GM19467 (cell line): Measurements from ENCODE around the gene CD274.
"Not testable (repeated sequence)": the region's sequence is repeated elsewhere in the genome, so short reads cannot be mapped to it uniquely, and the experiment has no call there.

Experiments
- ATAC-seq: cut with Tn5 transposase; IDR thresholded peaks from one replicate; pipeline ENCODE4 v1.9.1; 2021; ENCODE audit warnings: mild to moderate bottlenecking, moderate library complexity; ENCODE audit not compliant: unreplicated experiment

The CD274 gene

DNA sequence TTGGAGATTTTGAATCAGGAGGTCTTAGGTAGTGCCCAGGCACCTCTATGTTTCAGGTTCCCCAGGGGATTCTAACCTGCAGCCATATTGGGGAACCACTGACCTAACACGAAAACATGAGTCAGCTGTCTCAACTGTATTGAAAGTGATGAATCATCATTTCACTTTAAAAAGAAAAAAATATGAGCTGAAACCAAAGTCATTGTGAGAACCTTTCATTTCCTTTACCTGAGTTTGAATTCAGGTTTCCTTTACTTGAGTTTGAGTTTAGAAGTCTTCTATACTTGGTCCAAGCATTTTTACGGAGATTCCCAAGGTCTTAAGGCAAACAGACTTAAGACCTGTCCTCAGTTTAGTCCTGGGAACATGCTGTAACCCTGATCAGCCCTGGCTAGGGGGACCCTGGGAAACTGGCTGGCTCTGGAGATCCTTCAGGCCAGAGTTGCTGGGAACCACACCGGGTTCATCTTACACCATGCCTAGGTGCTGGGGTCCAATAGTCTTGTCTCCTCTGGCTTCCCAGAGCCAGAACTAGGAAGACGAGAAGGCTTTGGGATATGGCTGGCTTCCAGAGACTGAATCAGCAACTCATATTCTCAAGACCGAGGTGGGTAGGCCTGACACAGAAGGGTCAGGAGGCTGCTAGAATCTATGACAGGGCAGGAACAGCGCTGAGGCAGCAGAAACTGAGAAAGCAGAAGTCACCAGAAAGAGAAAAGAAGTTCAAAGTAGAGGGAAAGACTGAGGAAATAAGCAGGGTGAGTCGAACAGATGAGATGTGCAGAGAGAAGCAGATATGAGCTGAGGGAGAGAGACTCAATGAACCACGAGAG is 43.6 kb downstream of the CD274 start:
- peak; percentile 86 for ATAC-seq

DNA sequence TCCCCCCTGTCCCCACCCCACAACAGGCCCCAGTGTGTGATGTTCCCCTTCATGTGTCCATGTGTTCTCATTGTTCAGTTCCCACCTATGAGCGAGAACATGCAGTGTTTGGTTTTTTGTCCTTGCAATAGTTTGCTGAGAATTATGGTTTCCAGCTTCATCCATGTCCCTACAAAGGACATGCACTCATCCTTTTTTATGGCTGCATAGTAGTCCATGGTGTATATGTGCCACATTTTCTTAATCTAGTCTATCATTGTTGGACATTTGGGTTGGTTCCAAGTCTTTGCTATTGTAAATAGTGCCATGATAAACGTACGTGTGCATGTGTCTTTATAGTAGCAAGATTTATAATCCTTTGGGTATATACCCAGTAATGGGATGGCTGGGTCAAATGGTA is 44.4 kb downstream of the CD274 start:
- not testable (repeated sequence) for ATAC-seq

GRCh38 chr9:5499157-5499556 is 48.8 kb downstream of the CD274 start:
- ATAC-seq, result no peak

GRCh38 chr9:5499889-5500398 is 49.6 kb downstream of the CD274 start:
- ATAC-seq, result no peak

GRCh38 chr9:5500441-5501235 is 50.3 kb downstream of the CD274 start:
- no peak for ATAC-seq

DNA sequence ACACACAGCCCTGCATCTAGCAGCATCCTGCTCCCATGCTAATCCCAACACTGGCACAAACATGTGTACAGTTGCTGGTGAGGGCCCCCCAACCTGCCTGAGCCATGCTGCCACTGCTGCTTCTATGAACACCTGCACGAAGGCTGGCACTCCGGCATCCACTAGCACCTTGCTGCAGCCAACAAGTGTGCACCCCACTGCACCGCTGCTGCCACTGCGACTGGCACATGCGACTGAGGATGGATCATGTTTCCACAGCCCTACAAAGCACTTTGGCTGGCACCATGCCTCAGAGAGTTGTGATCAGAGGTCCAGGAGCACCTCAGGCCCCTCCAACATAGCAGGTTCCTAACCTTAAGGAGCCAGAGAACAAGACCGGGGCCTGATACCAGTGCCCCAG is 52.2 kb downstream of the CD274 start:
- no peak for ATAC-seq

DNA sequence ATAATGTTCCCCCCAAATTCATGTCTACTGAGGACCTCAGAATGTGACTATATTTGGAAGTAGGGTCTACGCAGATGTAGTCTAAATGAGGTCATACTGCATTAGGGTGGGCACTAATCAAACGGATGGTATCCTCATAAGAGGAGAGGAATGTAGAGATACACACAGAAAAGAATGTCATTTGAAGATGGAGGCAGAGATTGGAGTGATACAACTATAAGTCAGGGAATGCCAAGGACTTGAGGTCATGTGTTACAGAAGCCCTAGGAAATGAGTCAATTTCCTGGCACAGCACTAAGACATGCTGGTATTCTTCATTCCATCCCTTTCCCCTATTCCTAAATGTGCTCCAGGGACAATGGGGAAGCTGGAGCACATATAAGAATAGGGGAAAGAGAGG is 59.2 kb downstream of the CD274 start:
- no peak for ATAC-seq

DNA sequence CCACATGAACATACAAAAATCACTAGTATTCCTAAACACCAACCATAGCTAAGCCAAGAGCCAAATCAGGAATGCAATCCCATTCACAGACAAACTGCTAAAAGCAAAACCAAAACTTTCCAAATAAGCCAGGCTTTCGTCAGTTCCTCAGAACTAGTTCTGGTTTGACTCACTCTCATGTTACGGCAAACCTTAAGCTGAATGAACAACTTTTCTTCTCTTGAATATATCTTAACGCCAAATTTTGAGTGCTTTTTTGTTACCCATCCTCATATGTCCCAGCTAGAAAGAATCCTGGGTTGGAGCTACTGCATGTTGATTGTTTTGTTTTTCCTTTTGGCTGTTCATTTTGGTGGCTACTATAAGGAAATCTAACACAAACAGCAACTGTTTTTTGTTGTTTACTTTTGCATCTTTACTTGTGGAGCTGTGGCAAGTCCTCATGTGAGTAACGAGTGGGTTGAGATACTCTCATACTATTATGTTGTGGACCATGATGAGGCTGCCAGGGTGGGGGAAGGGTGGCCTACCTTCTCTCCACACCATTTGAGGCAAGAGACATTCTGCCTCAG is 60.1 kb downstream of the CD274 start, which contains the start of gene PDCD1LG2:
Gene PDCD1LG2 (plus strand): TSS at position 172 of the 572 bp plus-strand sequence. CDS start 12,016 bp downstream, outside the sequence.
- ATAC-seq, result peak; percentile 69

DNA sequence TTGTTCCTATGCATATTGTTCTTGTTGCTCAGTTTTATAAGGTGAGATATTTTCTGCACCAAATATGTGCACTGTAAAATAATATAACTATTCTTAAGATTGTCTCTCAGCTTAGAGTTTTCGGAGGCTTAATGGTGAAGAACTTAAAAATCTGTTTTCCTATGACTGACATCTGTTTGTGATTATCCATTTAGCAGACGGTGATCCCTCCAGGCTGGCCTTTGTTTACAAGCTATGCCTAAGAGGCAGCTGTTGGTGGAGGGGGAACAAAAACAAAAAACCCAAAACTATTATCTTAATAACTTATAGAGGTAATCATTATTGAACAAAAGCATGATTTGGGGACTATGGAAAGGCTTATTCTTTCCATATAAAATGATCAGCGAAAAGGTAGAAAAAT is 60.6 kb downstream of the CD274 start:
- no peak for ATAC-seq

GRCh38 chr9:5511476-5511875 is 61.1 kb downstream of the CD274 start:
- no peak for ATAC-seq

GRCh38 chr9:5511935-5512580 is 61.7 kb downstream of the CD274 start:
- ATAC-seq, result no peak

DNA sequence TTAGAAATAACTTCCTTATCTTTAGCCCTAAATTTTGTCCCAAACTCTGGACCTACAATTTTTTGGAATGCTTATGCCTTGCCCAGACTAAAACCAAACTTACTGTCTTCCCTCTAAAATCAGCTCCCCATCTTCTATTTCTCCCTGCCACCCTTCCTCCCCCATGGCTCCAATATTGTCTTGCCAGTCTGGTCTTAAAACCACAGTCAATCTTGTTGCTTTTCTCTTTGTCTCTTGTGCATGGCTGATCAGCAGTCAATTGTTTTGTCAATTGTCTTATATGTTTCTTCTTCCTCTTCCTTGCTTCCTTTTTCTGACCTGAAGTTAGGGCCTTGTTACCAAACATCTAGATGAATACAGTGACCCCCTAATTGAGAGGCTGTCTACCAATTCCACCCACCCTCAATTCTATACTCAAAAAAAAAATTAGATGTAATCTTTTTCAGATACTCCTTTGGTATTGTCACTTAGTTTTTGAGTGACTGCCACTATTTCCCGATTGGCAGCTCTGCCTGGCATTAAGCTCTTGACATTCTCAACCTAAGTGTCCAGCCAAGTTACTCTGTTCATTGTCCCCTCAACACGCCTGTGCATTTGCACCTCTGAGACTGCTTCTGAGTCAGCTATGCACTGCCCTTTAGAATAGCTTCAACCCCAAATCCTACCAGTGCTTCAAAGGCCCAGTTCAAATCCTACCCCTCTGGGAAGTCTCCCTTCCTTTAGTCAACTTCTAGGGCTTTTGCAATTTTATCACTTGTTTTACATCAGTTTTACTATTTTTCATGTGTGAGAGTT is 62.5 kb downstream of the CD274 start:
- ATAC-seq, result no peak

- no peak for ATAC-seq
These were observed 63.7 kb downstream of the CD274 start for GRCh38 chr9:5513966-5514616.

DNA sequence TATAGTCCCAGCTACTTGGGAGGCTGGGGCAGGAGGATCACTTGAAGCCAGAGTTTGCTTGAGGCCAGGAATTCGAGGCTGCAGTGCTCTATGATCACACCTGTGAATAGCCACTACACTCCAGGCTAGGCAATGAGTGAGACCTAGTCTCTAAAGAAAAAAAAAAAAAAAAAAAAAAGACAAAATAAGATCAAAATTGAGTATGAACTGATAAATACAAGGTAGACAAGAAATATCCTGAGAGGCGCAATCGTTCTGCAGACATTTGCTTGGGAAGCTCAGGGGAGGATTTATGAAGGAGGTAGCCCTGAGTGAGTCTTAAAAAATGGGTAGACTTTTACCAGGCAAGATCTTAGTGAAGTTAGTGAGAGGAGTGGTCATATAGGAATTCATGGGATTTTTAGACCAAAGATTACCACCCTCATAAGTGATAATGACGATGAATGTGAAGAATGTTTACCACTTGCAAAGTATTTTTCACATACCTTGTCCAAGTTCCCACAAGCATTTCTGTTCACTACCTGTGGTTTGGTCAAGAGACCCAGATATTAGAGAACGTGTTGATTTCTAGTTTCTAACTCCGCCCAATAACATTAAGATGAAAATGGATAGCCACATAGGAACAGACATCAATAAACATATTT is 64.4 kb downstream of the CD274 start:
- no peak for ATAC-seq

GRCh38 chr9:5515261-5515650 is 64.9 kb downstream of the CD274 start:
- ATAC-seq, result no peak

DNA sequence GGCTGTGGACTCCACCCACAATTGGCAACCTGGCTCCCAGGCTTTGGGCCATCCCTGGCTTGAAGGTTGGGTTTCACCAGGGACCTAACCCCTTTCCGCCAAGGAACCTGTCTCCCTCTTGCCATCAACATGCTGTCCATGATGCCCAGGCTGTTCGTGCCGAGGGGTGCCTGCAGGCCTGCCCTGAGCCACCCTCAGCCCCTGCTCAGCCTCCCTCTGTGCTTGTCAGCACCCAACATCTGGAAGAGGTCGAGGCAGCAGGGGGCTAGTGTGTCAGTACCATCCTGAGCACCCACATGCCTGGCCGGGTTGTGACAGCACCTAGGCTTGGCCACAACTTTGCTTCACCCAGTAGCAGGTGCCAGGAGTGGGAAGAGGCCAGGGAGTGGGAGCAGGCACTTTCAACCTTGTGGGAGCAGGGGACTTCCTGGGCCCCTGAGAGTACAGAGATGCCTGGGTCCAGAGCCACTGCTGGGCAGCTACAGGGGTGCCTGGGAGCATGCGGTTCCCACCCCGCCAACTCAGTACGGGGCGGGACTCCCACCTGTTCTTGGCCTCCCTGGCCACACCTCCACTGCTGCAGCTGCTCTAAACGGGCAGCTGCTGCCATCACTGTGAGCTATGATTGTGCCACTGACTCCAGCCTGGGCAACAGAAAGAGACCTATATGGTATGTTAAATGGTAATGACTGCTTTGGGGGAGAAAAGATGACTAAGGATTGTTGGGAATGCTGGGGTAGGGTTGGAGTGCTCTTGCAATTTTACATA is 66.3 kb downstream of the CD274 start:
- ATAC-seq, result no peak

GRCh38 chr9:5518171-5518936 is 68.0 kb downstream of the CD274 start:
- no peak for ATAC-seq

DNA sequence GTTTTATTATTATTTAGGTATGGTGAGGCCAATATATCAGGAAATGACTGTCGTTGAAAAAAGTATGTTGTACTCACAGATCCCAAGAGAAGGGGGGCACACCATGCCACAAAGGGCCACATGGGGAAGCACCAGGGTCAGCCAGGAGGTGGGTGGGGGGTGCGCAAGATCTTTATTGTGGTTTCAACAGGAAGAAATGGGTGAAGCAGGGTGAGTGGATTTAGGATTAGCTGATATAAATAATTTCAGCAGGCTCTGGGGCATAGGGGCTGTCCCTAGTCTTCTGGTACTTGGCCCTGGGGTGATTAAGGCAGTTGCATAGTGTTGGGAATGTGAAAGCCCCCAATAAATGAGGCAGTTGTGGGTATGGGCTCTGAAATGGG is 68.6 kb downstream of the CD274 start:
- ATAC-seq, result no peak
